Measurements from ENCODE around the gene CCDC142.
"Not testable (repeated sequence)": the region's sequence is repeated elsewhere in the genome, so short reads cannot be mapped to it uniquely, and the experiment has no call there.

Gene CCDC142

DNA sequence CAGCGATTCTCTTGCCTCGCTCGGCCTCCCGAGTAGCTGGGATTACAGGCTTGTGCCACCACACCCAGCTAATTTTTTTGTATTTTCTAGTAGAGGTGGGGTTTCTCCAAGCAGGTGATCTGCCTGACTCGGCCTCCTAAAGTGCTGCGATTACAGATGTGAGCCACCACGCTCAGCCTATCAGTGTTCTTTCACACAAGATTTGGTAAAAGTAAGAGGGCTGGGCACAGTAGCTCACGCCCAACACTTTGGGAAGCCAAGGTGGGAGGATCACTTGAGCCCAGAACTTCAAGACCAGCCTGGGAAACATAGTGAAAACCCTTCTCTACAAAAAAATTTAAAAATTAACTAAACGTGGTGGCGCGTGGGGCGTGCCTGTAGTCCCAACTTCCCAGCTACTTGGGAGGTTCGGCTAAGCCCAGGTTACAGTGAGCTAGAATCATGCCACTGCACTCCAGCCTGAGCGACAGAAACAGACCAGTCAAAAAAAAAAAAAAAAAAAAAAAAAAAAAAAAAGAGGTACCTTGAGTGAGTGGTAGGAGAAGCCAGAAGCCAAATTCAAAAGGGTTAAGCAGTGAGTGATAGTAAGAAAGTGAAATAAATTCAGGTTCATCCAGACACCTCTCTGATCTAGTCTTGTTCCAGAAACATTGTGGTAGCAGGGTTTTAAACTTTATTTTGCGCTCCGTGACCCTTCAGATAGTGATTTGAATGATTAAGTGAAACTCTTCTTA is 11.3 kb downstream of the CCDC142 start:
- no peak for DNase-seq (ENCODE audit: low read depth, low spot score)

DNA sequence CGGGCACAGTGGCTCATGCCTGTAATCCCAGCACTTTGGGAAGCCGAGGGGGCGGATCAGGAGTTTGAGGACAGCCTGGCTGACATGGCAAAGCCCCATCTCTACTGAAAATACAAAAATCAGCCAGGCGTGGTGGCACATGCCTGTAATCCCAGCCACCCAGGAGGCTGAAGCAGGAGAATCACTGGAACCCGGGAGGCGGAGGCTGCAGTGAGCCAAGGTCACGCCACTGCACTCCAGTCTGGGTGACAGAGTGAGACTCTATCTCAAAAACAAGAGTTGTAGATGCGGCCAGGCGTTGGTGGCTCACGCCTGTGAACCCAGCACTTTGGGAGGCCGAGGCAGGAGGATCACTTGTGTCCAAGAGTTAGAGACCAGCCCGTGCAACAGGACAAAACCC is 12.1 kb downstream of the CCDC142 start:
- DNase-seq (ENCODE audit: low read depth, low spot score): not testable (repeated sequence)

DNA sequence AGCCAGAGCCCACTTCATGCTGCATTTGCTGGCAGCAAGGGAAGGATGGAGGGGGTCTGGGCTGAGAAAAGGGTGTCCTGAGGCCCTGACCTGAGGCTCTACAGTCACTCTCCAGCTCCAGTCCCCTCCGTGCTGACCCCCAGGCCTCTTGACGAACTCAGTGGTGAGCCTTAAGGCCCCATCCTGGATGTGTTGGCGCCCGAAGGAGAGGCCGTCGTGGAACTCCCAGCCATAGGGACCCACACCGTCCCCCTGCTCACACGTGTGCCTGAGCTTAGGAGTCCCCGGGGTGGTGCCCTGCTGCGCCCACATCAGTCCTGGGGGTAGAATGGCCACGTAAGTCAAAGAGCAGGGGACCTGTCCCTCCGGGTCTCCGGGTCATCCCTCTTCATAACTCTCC is 18.4 kb downstream of the CCDC142 start:
- no peak for DNase-seq (ENCODE audit: low read depth, low spot score)

DNA sequence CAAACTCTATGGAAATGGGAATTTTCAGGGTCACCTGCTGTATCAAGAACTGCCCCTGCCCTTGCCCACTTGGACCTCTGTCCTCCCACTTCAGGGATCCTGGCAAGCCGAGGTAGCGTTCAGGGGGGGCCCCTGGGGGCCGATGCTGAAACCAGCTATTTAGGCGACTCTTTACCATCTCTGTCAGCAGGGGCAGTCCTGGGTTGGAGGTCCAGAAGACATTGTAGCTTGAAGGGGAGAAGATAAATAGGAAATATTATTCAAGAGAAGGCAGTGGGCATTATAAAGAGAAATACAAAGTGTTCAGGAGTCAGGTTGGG is 20.1 kb downstream of the CCDC142 start:
- no peak for DNase-seq (ENCODE audit: low read depth, low spot score)

DNA sequence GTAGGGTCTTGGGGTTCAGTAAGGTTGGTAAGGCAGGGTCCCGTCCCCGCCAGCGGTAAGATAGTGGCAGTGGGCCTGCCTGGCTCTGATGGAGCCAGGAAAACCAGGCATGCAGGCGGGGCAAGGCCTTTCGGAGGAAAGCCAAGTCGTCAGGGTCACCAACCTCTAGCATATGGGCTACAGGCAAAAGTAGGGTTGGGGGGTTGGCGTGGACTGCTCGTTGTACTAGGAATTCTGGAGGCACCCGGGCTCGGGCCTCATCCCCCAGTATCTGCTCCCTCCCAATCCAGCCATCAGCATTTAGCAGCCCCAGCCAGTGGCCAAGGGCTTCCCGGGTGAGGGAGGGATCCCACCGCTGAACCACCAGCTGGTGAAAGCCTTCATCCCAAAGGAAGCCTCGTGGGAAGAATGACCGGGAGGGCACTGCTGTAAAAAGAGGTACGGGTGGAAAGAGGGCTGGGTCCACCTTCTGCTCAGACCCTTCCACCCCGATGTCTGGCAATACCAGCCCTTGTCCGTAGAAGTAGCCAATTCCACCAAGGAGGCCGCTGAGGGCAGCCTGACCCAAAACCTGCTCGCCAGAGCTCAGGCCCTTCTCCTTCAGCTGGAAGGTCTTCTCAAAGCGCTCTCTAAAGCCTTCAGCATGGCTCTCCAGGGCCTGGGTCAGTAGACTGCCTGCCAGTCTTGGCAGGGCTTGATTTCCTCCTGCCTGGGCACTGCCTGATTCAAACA is 20.6 kb downstream of the CCDC142 start:
- no peak for DNase-seq (ENCODE audit: low read depth, low spot score)

DNA sequence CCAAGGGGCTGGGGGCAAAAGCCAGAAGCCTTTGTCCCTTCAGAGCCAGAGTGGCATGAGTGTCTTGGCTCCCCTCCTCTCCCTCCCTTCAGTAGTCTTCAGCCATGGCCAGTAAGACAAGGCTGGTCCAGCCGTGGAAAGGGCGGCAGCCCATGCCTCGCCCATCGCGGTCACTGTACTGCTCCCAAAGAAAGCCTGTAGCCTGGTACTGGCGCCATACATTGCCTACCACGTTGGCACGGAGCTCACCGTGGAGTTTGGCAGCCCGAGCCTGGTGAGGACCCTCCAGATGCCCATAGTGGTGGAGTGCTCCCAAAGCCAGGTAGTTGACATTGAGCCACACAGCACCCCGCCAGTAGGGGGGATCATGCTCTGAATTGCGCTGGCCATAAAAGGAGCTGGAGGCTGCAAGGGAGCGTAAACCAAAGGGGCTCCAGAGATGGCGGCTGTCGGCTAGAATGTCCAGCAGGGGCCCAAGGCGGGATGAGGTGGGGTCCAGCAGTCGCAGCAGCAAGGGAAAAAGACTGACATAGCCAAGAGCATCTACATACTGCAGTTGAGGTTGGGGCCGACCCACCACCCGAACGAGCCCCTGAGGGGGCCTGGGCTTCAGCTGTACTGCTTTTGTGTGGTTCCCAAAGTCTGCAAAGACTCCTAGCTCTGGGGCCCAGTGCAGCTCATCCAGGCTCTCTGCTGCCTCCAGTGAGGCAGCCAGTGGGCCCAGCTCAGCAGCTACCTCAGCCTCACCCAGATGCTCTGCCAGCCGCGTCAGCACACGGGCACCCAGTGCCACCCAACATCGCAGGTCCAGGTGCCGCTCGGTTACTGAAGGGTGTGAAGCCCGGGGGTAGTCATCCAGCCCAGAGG is 21.4 kb downstream of the CCDC142 start:
- no peak for DNase-seq (ENCODE audit: low read depth, low spot score)

DNA sequence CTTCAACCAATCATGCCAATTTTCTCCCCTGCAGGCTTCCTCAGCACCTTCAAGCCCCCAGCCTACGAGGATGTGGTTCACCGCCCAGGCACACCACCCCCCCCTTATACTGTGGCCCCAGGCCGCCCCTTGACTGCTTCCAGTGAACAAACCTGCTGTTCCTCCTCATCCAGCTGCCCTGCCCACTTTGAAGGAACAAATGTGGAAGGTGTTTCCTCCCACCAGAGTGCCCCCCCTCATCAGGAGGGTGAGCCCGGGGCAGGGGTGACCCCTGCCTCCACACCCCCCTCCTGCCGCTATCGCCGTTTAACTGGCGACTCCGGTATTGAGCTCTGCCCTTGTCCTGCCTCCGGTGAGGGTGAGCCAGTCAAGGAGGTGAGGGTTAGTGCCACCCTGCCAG is 22.6 kb downstream of the CCDC142 start:
- DNase-seq (ENCODE audit: low read depth, low spot score): not testable (repeated sequence)

DNA sequence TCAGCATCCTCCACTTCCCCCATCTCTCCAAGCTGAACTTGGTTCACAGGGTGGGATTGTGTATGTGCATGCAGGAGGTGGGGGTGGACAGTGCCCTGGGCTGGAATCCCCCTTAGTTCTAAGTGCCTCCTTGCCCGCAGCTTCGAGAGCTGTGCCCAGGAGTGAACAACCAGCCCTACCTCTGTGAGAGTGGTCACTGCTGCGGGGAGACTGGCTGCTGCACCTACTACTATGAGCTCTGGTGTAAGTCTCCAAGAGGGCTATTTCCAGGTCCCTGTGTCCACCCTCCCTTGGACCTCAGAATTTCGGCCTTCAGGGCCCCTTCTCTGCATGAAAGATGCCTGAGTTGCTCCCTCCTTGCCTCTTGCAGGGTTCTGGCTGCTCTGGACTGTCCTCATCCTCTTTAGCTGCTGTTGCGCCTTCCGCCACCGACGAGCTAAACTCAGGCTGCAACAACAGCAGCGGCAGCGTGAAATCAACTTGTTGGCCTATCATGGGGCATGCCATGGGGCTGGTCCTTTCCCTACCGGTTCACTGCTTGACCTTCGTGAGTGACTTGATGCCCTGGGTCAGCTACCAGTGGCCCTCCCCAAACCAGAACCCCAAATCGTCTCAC is 23.2 kb downstream of the CCDC142 start:
- DNase-seq (ENCODE audit: low read depth, low spot score): not testable (repeated sequence)

DNA sequence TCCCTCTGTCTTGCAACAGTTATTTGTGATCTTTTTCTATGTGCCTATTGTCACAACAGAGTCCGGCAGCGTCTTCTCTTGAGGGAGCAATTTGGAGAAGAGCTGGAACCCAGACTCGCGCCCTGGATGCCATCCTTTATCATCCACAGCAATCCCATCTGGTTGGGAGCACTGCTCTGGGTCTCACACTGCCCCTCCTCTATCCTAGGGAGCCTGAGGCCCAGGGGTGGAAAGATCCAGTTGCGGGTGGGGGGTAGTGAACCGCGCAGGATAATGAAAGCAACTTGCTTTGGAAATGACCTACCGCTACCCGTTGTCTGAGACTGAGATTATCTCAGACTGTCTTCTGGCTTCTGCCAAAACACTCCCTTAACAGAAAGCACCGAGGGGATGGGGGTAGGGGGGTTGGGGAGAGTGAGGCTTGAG is 23.8 kb downstream of the CCDC142 start:
- DNase-seq (ENCODE audit: low read depth, low spot score): peak; percentile 32

DNA sequence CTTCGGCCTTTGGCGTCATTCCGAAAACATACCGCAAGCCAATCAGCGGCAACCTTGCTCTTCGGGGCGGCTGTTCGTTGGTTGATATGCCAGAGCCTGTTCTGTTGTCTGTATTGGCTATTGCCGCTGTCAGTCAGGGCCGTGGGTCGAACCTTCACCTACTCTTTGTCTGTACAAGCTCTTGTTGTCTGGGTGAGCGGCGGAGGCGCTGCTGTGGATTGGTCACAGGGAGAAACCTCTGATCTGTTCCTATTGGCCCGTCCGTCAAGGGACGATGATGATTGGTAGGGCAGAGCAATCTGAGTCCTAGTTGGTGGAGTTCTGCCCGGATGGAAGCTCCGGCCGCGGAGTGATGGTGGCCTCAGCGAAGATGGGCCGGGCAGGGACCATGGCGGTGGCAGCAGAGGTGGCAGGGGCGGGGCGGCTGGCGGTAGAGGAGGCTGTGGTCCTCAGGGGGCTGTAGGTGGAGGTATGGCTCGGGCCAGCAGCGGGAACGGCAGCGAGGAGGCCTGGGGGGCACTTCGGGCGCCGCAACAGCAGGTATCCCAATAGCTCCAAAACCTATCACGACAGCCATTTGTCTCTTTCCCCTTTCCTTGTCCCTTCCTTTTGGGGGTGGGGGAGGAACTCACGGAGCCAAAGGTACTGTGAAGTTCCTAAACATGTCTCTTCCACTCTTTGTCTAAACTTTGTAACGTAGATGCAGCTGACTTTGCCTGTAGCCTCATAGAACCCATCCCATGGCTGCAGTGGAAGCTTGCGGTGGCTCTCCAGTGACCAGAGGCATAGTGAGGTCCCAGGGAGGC is 24.5 kb downstream of the CCDC142 start, which contains the start of gene WBP1:
Gene WBP1 (plus strand): TSS at position 307 of the 806 bp plus-strand sequence. CDS start 165 bp downstream, at position 472.
- peak; percentile 100 for DNase-seq (ENCODE audit: low read depth, low spot score)

DNA sequence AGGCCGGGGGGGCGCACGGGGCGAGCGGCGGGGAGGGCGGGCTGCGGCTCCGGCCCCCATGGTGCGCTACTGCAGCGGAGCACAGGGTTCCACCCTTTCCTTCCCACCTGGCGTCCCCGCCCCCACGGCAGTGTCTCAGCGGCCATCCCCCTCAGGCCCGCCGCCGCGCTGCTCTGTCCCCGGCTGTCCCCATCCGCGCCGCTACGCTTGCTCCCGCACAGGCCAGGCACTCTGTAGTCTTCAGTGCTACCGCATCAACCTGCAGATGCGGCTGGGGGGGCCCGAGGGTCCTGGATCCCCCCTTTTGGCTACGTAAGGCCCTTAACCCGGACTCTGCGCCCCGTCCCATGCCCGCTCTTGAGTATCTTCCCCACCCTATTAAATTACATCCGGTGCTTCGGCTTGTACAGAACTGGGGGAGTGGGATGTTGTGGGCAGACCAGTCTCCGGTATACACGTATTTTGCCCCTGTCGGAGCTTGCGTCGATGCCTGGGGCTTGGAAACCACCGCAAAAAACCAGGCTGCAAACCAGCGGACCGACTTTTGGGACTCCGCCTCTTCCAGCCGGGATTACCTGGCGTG is 25.2 kb downstream of the CCDC142 start:
- peak; percentile 71 for DNase-seq (ENCODE audit: low read depth, low spot score)

DNA sequence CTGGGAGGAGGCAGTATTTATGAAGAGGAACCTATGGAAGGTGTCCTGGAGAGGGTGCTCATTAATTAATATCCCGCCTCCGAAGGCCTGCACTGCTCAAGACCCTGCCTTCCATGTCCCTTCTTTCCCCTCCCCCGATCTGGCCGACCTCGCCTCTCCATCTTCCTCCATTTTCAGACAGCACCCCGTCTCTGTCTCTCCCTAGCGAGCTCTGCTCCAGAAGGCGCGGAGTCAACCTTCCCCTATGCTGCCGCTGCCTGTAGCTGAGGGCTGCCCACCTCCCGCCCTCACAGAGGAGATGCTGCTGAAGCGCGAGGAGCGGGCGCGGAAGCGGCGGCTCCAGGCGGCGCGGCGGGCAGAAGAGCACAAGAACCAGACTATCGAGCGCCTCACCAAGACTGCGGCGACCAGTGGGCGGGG is 25.7 kb downstream of the CCDC142 start:
- DNase-seq (ENCODE audit: low read depth, low spot score): no peak

DNA sequence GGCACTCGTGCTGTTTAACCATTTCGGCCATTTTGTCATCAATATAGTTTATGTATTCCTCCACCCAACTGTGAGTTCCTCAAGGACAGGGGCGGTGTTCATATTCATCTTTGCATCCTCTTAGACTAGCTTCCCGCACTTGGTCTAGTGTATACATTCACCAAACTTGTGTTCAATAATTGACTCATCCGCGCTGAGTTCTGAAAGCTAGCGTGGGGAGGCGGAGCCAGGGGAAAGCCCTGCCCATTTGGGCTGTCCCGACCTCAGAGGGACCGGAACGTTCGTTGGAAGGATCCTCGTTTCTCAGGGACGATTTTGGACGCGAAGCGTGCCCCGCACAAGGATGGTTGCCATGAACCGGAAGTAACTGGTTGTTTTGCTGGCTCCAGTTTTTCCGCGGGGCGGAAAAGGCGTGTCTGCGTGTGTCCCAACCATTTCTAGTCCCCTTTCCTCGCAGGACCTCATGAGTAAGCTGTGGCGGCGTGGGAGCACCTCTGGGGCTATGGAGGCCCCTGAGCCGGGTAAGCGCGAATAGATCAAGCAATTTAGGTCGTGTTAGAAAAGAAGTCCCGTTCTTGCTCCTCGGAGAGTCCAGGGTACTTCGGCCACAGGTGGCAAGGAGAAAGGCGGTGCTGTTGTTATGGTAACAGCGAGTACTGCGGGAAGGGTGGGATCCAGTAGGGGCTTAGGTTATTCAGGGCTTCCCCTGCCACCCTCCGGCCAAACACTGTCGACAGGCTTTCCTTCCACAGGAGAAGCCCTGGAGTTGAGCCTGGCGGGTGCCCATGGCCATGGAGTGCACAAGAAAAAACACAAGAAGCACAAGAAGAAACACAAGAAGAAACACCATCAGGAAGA is 27.9 kb downstream of the CCDC142 start, which contains the start of gene INO80B:
Gene INO80B (plus strand): TSS at position 434 of the 858 bp plus-strand sequence. CDS start 30 bp downstream, at position 464.
- peak; percentile 99 for DNase-seq (ENCODE audit: low read depth, low spot score)

DNA sequence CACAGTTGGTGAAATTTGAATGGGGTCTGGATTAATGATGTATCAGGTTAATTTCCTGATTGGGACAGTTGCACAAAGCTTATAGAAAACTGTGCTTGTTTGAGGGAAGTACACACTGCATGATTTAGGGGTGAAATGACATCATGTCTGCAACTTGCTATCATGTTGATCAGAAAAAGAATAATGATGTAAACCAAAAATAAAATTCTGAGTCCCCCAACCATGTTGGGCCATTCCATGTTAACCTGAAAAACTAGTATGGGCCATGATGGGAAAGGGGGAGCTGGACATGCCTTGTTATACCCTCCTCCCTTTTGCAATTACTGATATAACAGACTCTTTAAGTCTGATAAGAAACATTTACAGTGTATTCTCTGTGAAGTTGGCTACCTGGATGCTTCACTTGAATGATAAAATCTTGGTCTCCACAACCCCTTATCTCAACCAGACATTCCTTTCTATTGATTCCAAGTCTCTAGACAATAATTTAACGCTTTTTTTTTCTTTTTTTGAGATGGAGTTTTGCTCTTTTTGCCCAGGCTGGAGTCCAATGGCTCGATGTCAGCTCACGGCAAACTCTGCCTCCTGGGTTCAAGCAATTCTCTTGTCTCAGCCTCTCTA is 32.1 kb downstream of the CCDC142 start:
- no peak for DNase-seq (ENCODE audit: low read depth, low spot score)

DNA sequence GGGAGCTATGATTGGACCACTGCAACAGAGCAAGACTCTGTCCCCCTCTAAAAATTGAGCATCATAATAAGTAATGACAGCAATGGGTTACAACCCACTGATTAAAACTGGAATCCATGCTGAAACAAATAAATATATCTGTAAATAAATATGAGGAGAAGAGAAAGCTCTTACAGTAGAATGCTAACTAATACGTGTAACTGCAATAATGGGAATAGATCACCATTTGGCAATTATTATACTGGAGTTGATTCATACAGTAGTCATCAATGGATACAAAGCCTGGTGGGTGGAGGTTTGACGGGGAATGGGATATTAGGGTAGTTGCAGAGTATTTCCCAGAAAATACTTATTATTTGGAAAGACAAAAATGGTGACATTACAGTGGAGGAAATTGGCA is 34.0 kb downstream of the CCDC142 start:
- no peak for DNase-seq (ENCODE audit: low read depth, low spot score)

DNA sequence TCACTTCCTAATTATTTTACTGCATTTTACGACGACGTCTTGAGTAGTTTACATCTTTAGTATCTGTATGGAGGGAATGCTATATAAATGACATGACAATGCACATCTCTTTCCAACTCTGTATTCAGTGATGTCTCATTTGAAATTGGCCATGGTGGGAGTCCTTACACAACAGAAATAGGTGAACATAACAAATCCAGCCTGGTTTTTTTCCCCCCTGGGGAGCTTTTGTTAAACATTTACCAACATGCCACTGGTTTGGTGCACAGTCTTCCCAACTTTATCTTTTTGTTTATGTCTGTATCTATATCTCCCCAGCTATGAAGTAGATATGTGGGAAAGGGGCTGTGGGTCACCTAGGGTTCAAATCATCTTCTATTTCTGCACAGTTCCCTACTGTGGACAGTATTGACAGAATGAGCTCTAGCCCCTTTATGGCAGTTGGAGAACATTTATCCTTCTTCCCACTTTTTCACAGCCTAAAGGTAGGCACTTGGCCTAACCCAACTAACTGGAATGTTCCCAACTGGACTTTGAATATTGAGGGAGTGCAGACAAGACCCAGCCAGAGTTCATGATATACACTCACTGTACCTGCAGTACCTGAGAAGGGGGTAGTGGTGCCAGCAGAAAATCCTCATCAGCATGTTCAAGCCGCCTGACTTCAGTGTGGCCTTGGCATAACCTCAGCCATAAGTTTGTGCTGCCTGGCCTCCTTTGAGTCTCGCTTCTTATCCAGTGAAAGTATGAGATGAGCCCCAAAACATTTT is 35.4 kb downstream of the CCDC142 start:
- DNase-seq (ENCODE audit: low read depth, low spot score): no peak

DNA sequence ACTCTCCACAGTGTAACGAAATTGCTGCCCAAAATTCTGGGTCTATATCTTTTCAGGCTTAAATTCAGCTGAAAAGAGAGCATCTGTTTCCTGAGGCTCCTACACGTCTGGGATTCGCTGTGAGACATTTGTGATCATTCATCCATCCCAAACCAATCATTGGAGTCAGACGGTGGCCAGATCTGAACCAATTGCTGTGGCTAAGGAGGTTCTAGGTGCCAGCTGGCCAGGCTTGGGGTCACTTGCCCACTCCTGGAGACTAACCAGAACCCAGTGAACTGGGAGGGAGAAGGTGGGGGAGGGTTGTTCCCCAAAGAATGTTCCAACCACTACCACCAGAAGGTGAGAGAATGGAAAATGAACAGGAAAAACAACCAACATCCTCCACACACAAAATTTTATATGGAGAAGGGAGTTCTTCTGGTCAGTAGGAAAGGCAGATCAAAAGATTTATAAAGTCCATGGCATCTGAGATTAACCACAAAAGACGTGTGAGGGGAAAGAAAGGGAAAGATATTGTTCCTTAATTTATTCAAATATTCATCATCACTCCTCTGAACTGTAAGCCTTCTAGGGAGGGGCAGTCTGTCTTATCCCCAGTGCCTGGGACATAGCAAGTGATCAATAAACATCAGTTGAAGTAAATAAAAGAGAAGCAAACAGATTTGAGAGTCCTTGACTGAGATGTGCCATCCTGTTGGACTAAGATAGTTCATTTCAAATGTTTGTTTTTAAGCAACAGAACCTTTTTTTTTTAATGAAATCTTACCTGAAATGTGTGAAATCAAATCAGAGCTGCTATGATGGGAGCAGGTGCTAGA is 38.1 kb downstream of the CCDC142 start:
- peak; percentile 60 for DNase-seq (ENCODE audit: low read depth, low spot score)

All from astrocyte of the hippocampus (primary cell).